HG02852 (cell line): ENCODE data around the gene BCL2L12.
"Not testable (repeated sequence)": the region's sequence is repeated elsewhere in the genome, so short reads cannot be mapped to it uniquely, and the experiment has no call there.

Source experiments
- ATAC-seq: cut with Tn5 transposase; IDR thresholded peaks from one replicate; pipeline ENCODE4 v1.9.1; 2021; ENCODE audit warnings: mild to moderate bottlenecking, moderate library complexity; ENCODE audit not compliant: unreplicated experiment

Gene BCL2L12

GRCh38 chr19:49704888-49705642, 39.3 kb downstream of the BCL2L12 start:
- ATAC-seq = no peak

GRCh38 chr19:49705919-49706318, 40.2 kb downstream of the BCL2L12 start:
- ATAC-seq = no peak

GRCh38 chr19:49710372-49710951, 44.7 kb downstream of the BCL2L12 start:
- no peak for ATAC-seq

- ATAC-seq = no peak
Measured at GRCh38 chr19:49712397-49712859, 46.7 kb downstream of the BCL2L12 start.

- no peak for ATAC-seq
Measured at GRCh38 chr19:49713236-49713845, 47.6 kb downstream of the BCL2L12 start.

GRCh38 chr19:49716154-49716553, 50.4 kb downstream of the BCL2L12 start:
- no peak for ATAC-seq

- no peak for ATAC-seq
Measured at GRCh38 chr19:49718511-49718910, 52.8 kb downstream of the BCL2L12 start.

- no peak for ATAC-seq
Measured at GRCh38 chr19:49718991-49719390, 53.3 kb downstream of the BCL2L12 start.

GRCh38 chr19:49719420-49719819, 53.7 kb downstream of the BCL2L12 start:
- ATAC-seq = not testable (repeated sequence)
